Activated CD8-positive, alpha-beta T cell treated with anti-CD3 and anti-CD28 coated beads for 36 hours (primary cell): ENCODE results near the gene PARP16. TPM values are rescaled to one million over a fixed set of nuclear protein-coding genes. Genes with fewer than 3 reads are reported as not detected.

Experiments
- ATAC-seq: fragments of 200-7000 bp; cut with Tn5 transposase; one replicate; pipeline ENCODE4 v1.10.0; 2021; ENCODE audit warnings: mild to moderate bottlenecking, moderate library complexity
- CTCF ChIA-PET: fragments of 350-600 bp; sonication (Branson Sonifier 250); formaldehyde crosslinking; loops from one replicate; lab custom pipeline; 2021; ENCODE audit warnings: antibody characterized with exemption; lab: Charles Lee
- POLR2A ChIA-PET: fragments of 350-600 bp; sonication (Branson Sonifier 250); formaldehyde crosslinking; loops from one replicate; lab custom pipeline; 2021; ENCODE audit warnings: antibody characterized with exemption; lab: Charles Lee
- DNase-seq: peaks from one replicate; pipeline ENCODE4 v3.0.0-alpha.2; 2020
- H3K27ac Mint-ChIP-seq: one replicate; pipeline ENCODE4 v1.8.0; 2021; ENCODE audit warnings: mild to moderate bottlenecking, mixed read lengths
- H3K27me3 Mint-ChIP-seq: one replicate; pipeline ENCODE4 v1.8.0; 2021; ENCODE audit warnings: mixed read lengths
- H3K36me3 Mint-ChIP-seq: one replicate; pipeline ENCODE4 v1.8.0; 2021; ENCODE audit warnings: low read depth, mixed read lengths
- H3K4me1 Mint-ChIP-seq: one replicate; pipeline ENCODE4 v1.8.0; 2021; ENCODE audit warnings: low read depth, mixed read lengths
- H3K4me3 Mint-ChIP-seq: one replicate; pipeline ENCODE4 v1.8.0; 2021; ENCODE audit warnings: mild to moderate bottlenecking, moderate library complexity, mixed read lengths
- H3K9me3 Mint-ChIP-seq: one replicate; pipeline ENCODE4 v1.8.0; 2021; ENCODE audit warnings: mixed read lengths
- CTCF ChIP-seq: fragments of 200-600 bp; IDR thresholded peaks from one replicate; pipeline ENCODE4 v1.8.0; 2022; ENCODE audit warnings: antibody characterized with exemption, mild to moderate bottlenecking
- intact Hi-C: fragments of 100-400 bp; cut with micrococcal nuclease; formaldehyde crosslinking; loops from one replicate; pipeline ENCODE4 v1.10.0; 2022
- total RNA-seq, 2 experiments: library from RNA; stranded (reverse); gene quantifications; one replicate each; pipeline ENCODE4 v1.2.3, GENCODE V29; 2021

PARP16 gene
- total RNA-seq, 2 experiments from 2014 or later, result 17.9 to 20.5 TPM

- no peaks in the 10 kb centered on the region for H3K9me3 Mint-ChIP-seq
- no peak overlapping the region for H3K4me3 Mint-ChIP-seq
- peaks cover 24% of the 10 kb centered on the region for H3K36me3 Mint-ChIP-seq
- no peak for TF ChIP-seq CTCF
- ATAC-seq (no peak), DNase-seq (no peak)
- CTCF ChIA-PET, result interaction anchor here (0.9 to 2.2 kb wide), 3 partner anchors 22 to 99 kb away, joined by 3 to 8 read pairs (median 3); partner anchors contain the start of genes CILP and PARP16
- no peaks in the 10 kb centered on the region for H3K27me3 Mint-ChIP-seq
- no peak overlapping the region for H3K27ac Mint-ChIP-seq
- POLR2A ChIA-PET, result interaction anchor here (1.1 kb wide), 1 partner anchor 12 kb away, joined by 4 read pairs; no protein-coding TSS in a partner anchor
- no peaks in the 10 kb centered on the region for H3K4me1 Mint-ChIP-seq
- intact Hi-C loops, result no loop called here
Observed at GRCh38 chr15:65264863-65265430, 21.7 kb downstream of the PARP16 start.

- peaks cover 21% of the 10 kb centered on the region for H3K36me3 Mint-ChIP-seq
- no peak overlapping the region for H3K27ac Mint-ChIP-seq
- H3K4me3 Mint-ChIP-seq, result no peak overlapping the region
- CTCF ChIA-PET, result interaction anchor here (0.6 kb wide), 1 partner anchor 254 kb away, joined by 3 read pairs; no protein-coding TSS in a partner anchor
- POLR2A ChIA-PET, result no interaction called here
- no peaks in the 10 kb centered on the region for H3K9me3 Mint-ChIP-seq
- no peak for DNase-seq
- intact Hi-C loops, result no loop called here
- no peak for TF ChIP-seq CTCF
- H3K27me3 Mint-ChIP-seq, result no peaks in the 10 kb centered on the region
- no peak for ATAC-seq
- no peaks in the 10 kb centered on the region for H3K4me1 Mint-ChIP-seq
Observed at GRCh38 chr15:65263313-65263712, 23.4 kb downstream of the PARP16 start.

GRCh38 chr15:65260968-65261367 lies 25.7 kb downstream of the PARP16 start:
- CTCF ChIA-PET, result interaction anchor here (1.4 kb wide), 1 partner anchor 10 kb away, joined by 3 read pairs; no protein-coding TSS in a partner anchor
- Mint-ChIP-seq H3K4me3 (no peak overlapping the region), H3K4me1 (no peaks in the 10 kb centered on the region), H3K9me3 (no peaks in the 10 kb centered on the region), H3K27me3 (no peaks in the 10 kb centered on the region), H3K36me3 (peaks cover 26% of the 10 kb centered on the region), H3K27ac (no peak overlapping the region)
- intact Hi-C loops, result no loop called here
- no peak for ATAC-seq
- DNase-seq, result no peak
- no peak for TF ChIP-seq CTCF
- POLR2A ChIA-PET, result no interaction called here

- Mint-ChIP-seq H3K27me3 (no peaks in the 10 kb centered on the region), H3K36me3 (peaks cover 26% of the 10 kb centered on the region), H3K9me3 (no peaks in the 10 kb centered on the region), H3K27ac (no peak overlapping the region), H3K4me3 (no peak overlapping the region), H3K4me1 (no peaks in the 10 kb centered on the region)
- ATAC-seq (no peak), DNase-seq (no peak)
- ChIA-PET CTCF (interaction anchor here (2.4 kb wide), 1 partner anchor 19 kb away, joined by 7 read pairs; no protein-coding TSS in a partner anchor), POLR2A (interaction anchor here (1.4 kb wide), 1 partner anchor 11 kb away, joined by 3 read pairs; no protein-coding TSS in a partner anchor)
- intact Hi-C loops, result no loop called here
- TF ChIP-seq CTCF, result no peak
Observed at GRCh38 chr15:65259367-65259797, 27.3 kb downstream of the PARP16 start.
